GM23248 (cell line): ENCODE data around the gene COL5A3. TPM values are rescaled to one million over a fixed set of nuclear protein-coding genes. Genes with fewer than 3 reads are reported as not detected.
A peak's percentile ranks its signal among the peaks of the same experiment; 100 is the strongest.

Source experiments
- DNase-seq: peaks from one replicate; pipeline ENCODE4 v3.0.0-alpha.2; 2015
- H2AFZ ChIP-seq: fragments of 200-600 bp; sonication (generic); 2 replicates; pipeline ENCODE4 v1.6.1; 2016; ENCODE audit warnings: antibody characterized with exemption
- H3F3A ChIP-seq: fragments of 200-600 bp; sonication (generic); 2 replicates; pipeline ENCODE4 v1.6.1; 2016; ENCODE audit warnings: mild to moderate bottlenecking, antibody characterized with exemption, mixed run types; ENCODE audit not compliant: insufficient read depth
- H3K27ac ChIP-seq: fragments of 200-600 bp; sonication (generic); 2 replicates; pipeline ENCODE4 v1.5.1; 2016; ENCODE audit warnings: mild to moderate bottlenecking
- H3K27me3 ChIP-seq: fragments of 200-600 bp; sonication (generic); replicated peaks from 2 replicates; pipeline ENCODE4 v1.6.1; 2016; ENCODE audit warnings: mild to moderate bottlenecking; ENCODE audit not compliant: insufficient read depth
- H3K36me3 ChIP-seq: fragments of 200-600 bp; sonication (generic); 2 replicates; pipeline ENCODE4 v1.6.1; 2016; ENCODE audit warnings: low read depth, mild to moderate bottlenecking
- H3K4me1 ChIP-seq: fragments of 200-600 bp; sonication (generic); 2 replicates; pipeline ENCODE4 v1.6.1; 2016; ENCODE audit warnings: mild to moderate bottlenecking; ENCODE audit not compliant: insufficient read depth
- H3K4me2 ChIP-seq: fragments of 200-600 bp; sonication (generic); one replicate; pipeline ENCODE4 v1.6.1; 2016; ENCODE audit warnings: mild to moderate bottlenecking; ENCODE audit not compliant: unreplicated experiment
- H3K4me3 ChIP-seq: fragments of 200-600 bp; sonication (generic); 2 replicates; pipeline ENCODE4 v1.5.1; 2016; ENCODE audit warnings: mild to moderate bottlenecking
- H3K79me2 ChIP-seq: fragments of 200-600 bp; sonication (generic); 2 replicates; pipeline ENCODE4 v1.6.1; 2016; ENCODE audit warnings: mild to moderate bottlenecking; ENCODE audit not compliant: insufficient read depth
- H3K9ac ChIP-seq: fragments of 200-600 bp; sonication (generic); 2 replicates; pipeline ENCODE4 v1.6.1; 2016; ENCODE audit warnings: mild to moderate bottlenecking
- H3K9me2 ChIP-seq: fragments of 200-600 bp; sonication (generic); 2 replicates; pipeline ENCODE4 v1.6.1; 2016; ENCODE audit warnings: mixed run types, mild to moderate bottlenecking, moderate library complexity; ENCODE audit not compliant: insufficient read depth
- H3K9me3 ChIP-seq: fragments of 200-600 bp; sonication (generic); one replicate; pipeline ENCODE4 v1.6.1; 2017; ENCODE audit warnings: low read depth
- H4K20me1 ChIP-seq: fragments of 200-600 bp; sonication (generic); 2 replicates; pipeline ENCODE4 v1.6.0; 2016; ENCODE audit not compliant: insufficient read depth
- EZH2 ChIP-seq: fragments of 200-600 bp; sonication (generic); IDR thresholded peaks from 2 replicates; pipeline ENCODE4 v1.6.1; 2018; ENCODE audit warnings: antibody characterized with exemption, mild to moderate bottlenecking; ENCODE audit not compliant: insufficient read depth, poor library complexity, severe bottlenecking
- EZH2phosphoT487 ChIP-seq: fragments of 200-600 bp; sonication (generic); IDR thresholded peaks from 2 replicates; pipeline ENCODE4 v1.6.1; 2018; ENCODE audit warnings: antibody characterized with exemption, moderate library complexity, mild to moderate bottlenecking, low read depth; ENCODE audit not compliant: insufficient read depth
- WGBS, 2 experiments: methylation state at CpG; one replicate each; pipeline ENCODE4 v1.1.6; 2015 to 2017; ENCODE audit warnings: low lambda C conversion rate in 2 of 2, low coverage in 1 of 2; ENCODE audit errors: missing lambda C conversion rate in 2 of 2; 5-methylcytosine and 5-hydroxymethylcytosine counted together
- in situ Hi-C: fragments of 300-500 bp; cut with MboI; formaldehyde crosslinking; loops from 2 replicates; pipeline ENCODE4 v1.15.0; 2020
- polyA plus RNA-seq: library from polyadenylated mRNA; unstranded; fragments of >200 nt; fragmentation: Nextera tagmentation; extraction: Ambion mirVana; gene quantifications from 2 replicates; pipeline ENCODE4 v1.2.1, GENCODE V29; 2016
- total RNA-seq: library from RNA; depleted of rRNA; stranded (reverse); fragments of >200 nt; shearing (Covaris generic); gene quantifications from 2 replicates; pipeline ENCODE4 v1.2.3, GENCODE V29; 2014

The COL5A3 gene
- total and polyA plus RNA-seq, 2 experiments from 2014 or later: 4.2 to 22.8 TPM

DNA sequence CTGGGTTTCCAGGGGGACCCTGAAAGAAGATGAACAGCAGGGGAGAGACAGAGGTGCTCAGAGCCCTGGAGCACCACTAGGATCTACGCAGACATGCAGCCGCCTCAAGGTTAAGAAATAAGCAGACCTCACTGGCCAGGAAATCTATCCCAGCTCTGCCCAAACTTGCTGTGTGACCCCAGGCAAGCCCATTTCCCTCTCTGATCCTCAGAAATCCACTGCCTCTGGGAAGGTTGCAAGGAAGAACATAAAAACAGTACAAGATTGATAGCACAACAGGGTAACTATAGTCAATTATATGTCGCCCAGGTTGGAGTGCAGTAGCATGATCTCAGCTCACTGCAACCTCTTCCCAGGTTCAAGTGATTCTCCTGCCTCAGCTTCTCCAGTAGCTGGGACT lies 20.8 kb downstream of the COL5A3 start:
- Histone ChIP-seq H2AFZ (no peak overlapping the region), H3K9me2 (no peaks in the 10 kb centered on the region), H3F3A (peaks cover 17% of the 10 kb centered on the region), H3K9ac (no peak overlapping the region), H4K20me1 (no peaks in the 10 kb centered on the region), H3K27ac (no peak overlapping the region), H3K79me2 (no peaks in the 10 kb centered on the region), H3K27me3 (no peaks in the 10 kb centered on the region), H3K4me3 (no peak overlapping the region), H3K4me2 (no peak overlapping the region), H3K4me1 (peaks cover 13% of the 10 kb centered on the region), H3K36me3 (0 out of 2 replicates have a peak, but pooled peaks cover 6% of the 10 kb centered on the region), H3K9me3 (no peaks in the 10 kb centered on the region)
- TF ChIP-seq EZH2: no peak
- no peak for TF ChIP-seq EZH2phosphoT487
- in situ Hi-C loops: no loop called here
- 97% methylated on average over 3 of the region's 3 CpGs for WGBS, 2 experiments
- no peak for DNase-seq

DNA sequence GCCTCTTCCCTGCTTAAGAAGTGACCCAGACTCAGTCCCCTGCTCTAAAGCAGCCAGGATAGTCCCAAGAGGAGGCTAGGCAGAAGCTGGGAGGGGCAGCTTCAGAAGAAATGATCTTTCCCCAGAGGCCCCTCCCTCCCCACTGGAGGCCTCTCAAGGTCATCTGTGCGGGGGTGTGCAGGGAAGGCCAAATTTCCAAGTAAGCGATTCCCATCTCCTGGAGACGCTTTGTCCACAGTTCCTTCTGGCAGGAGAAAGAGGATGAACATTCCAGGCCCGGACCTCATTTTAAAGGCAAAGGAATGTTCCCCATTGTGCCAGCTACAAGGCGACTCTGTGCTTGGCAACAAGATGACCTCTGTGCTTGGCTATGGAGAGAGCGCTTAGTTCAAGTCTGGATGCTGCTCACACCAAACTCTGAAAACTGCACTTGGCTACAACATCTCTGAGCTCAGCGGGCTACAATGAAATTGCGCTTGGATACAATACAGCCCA lies 23.5 kb downstream of the COL5A3 start:
- 22 to 32% methylated on average over 8 of the region's 8 CpGs for WGBS, 2 experiments
- no peaks in the 10 kb centered on the region for H4K20me1 ChIP-seq
- DNase-seq: peak; percentile 81
- H3K79me2 ChIP-seq: no peaks in the 10 kb centered on the region
- in situ Hi-C loops: no loop called here
- peaks cover 13% of the 10 kb centered on the region for H3K4me1 ChIP-seq
- peaks cover 17% of the 10 kb centered on the region for H3F3A ChIP-seq
- peak overlapping the region; percentile 29; the same call in 1 of the 2 replicates for H3K4me3 ChIP-seq
- H3K9ac ChIP-seq: peak overlapping the region; percentile 74
- H3K9me3 ChIP-seq: no peaks in the 10 kb centered on the region
- peak overlapping the region; percentile 70 for H3K27ac ChIP-seq
- H2AFZ ChIP-seq: peak overlapping the region; percentile 41; the same call in 1 of the 2 replicates
- H3K9me2 ChIP-seq: no peaks in the 10 kb centered on the region
- no peaks in the 10 kb centered on the region for H3K27me3 ChIP-seq
- peak overlapping the region; percentile 32 for H3K4me2 ChIP-seq
- TF ChIP-seq EZH2 (no peak), EZH2phosphoT487 (no peak)
- 0 out of 2 replicates have a peak, but pooled peaks cover 6% of the 10 kb centered on the region for H3K36me3 ChIP-seq

DNA sequence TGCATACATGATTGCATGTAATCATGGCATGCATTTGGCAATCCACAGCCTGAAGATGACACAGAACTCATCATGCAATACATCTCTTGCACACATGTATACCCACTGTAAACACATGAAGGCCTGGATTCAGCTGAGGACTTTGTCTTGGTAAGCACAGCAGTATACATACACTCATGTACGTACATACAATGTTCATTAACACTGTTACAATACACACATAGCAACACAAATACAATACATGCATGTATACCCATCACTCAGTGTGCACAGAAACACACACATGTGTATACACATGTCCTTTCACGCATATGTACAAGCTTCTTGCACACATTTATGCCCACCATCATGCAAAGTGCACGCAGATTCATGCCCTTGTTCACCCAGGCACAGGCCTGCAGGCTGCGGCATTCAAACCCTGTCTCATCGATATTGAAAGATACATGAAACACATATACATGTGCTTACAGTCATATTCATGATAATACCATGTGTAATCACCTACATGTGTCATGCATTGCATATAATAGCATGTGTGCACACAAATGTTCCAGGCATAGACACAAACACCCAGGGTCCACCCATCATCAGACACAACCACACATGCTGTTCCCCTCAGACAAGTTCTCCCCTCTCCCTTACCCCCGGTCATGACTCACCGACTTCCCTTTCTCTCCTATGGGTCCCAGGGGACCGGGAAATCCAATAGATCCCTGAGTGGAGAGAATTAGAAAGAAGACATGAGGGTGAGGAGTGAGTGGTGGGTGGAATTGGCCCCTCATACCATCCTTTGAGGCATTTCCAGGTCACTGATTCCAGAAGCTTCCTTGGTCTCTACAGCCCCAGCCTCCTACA lies 28.7 kb downstream of the COL5A3 start:
- Histone ChIP-seq H3K4me1 (peaks cover 5% of the 10 kb centered on the region), H4K20me1 (no peaks in the 10 kb centered on the region), H3K4me3 (no peak overlapping the region), H3K79me2 (no peaks in the 10 kb centered on the region), H2AFZ (no peak overlapping the region), H3K9me3 (no peaks in the 10 kb centered on the region), H3F3A (no peaks in the 10 kb centered on the region), H3K4me2 (no peak overlapping the region), H3K9me2 (no peaks in the 10 kb centered on the region), H3K9ac (no peak overlapping the region), H3K27me3 (no peaks in the 10 kb centered on the region), H3K36me3 (no peaks in the 10 kb centered on the region; the same call in 1 of the 2 replicates), H3K27ac (no peak overlapping the region)
- peak; percentile 50 for DNase-seq
- 80 to 82% methylated on average over 8 of the region's 8 CpGs for WGBS, 2 experiments
- TF ChIP-seq EZH2phosphoT487 (no peak), EZH2 (no peak)
- in situ Hi-C loops: no loop called here

DNA sequence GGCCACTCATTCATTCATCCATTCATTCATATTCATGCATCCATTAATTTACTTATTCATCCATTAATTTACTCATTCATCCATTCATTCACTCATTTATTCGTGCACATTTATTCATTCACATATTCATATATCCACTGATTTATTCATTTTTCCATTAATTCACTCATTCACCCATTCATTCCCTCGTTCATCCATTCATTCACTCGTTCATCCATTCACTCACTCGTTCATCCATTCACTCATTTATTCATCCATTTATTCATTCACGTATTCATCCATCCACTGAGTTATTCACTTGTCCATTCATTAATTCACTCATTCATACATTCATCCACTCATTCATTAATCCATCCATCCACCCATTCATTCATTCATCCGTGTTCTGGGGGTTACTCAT lies 38.2 kb downstream of the COL5A3 start:
- Histone ChIP-seq H3K9me3 (no peaks in the 10 kb centered on the region), H3F3A (no peaks in the 10 kb centered on the region), H3K9ac (no peak overlapping the region), H3K36me3 (no peaks in the 10 kb centered on the region), H3K9me2 (no peaks in the 10 kb centered on the region), H4K20me1 (no peaks in the 10 kb centered on the region), H3K27ac (no peak overlapping the region), H3K4me1 (no peaks in the 10 kb centered on the region), H3K4me3 (no peak overlapping the region), H3K27me3 (no peaks in the 10 kb centered on the region), H3K79me2 (no peaks in the 10 kb centered on the region), H3K4me2 (no peak overlapping the region), H2AFZ (no peak overlapping the region)
- WGBS, 2 experiments: 78 to 81% methylated on average over 6 of the region's 6 CpGs
- DNase-seq: no peak
- TF ChIP-seq EZH2phosphoT487: no peak
- no peak for TF ChIP-seq EZH2
- in situ Hi-C loops: no loop called here
